Esophagus squamous epithelium (tissue), 4 donors: Measurements from ENCODE around the gene CDH11.

Source experiments
- POLR2A ChIP-seq, 4 donors: fragments of 450-650 bp; IDR thresholded peaks; one replicate each; pipeline ENCODE4 v1.6.1; 2017; ENCODE audit warnings: antibody characterized with exemption in 4 of 4, mild to moderate bottlenecking in 4 of 4, moderate library complexity in 3 of 4
- TF ChIP-seq, protein P1 (sequence below), 6 experiments: fragments of 450-650 bp in 4 of 6; fragments of 200-600 bp in 2 of 6; sonication (generic) in 2 of 6; IDR thresholded peaks; one replicate each; pipeline ENCODE4 v1.5.1; 2016 to 2019; ENCODE audit warnings: antibody characterized with exemption in 6 of 6, mild to moderate bottlenecking in 4 of 6, moderate library complexity in 4 of 6

DNA sequence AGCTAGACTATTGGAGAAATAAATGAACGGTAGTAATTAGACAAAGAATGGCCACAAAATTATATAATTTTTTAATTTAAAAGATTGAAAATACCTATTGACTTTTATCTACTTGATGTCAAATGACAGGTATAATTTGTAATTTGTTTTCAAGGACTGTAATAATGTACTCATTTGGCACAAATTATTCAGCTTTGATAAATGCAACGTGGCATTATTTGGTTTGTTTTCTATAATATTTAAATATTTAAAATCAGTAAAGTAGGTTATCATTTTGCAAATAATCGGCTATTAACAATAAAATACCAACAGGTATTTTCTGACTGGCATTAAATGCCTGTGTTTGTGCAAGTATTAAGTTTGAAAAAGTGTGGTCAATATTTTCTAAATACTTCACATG is 60.6 kb downstream of the CDH11 start:
- TF ChIP-seq, protein P1, sequence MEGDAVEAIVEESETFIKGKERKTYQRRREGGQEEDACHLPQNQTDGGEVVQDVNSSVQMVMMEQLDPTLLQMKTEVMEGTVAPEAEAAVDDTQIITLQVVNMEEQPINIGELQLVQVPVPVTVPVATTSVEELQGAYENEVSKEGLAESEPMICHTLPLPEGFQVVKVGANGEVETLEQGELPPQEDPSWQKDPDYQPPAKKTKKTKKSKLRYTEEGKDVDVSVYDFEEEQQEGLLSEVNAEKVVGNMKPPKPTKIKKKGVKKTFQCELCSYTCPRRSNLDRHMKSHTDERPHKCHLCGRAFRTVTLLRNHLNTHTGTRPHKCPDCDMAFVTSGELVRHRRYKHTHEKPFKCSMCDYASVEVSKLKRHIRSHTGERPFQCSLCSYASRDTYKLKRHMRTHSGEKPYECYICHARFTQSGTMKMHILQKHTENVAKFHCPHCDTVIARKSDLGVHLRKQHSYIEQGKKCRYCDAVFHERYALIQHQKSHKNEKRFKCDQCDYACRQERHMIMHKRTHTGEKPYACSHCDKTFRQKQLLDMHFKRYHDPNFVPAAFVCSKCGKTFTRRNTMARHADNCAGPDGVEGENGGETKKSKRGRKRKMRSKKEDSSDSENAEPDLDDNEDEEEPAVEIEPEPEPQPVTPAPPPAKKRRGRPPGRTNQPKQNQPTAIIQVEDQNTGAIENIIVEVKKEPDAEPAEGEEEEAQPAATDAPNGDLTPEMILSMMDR (IDR thresholded peaks at IDR 0.05): no peak
- no peak for TF ChIP-seq POLR2A (IDR thresholded peaks at IDR 0.05)
